GM04503 (cell line): ENCODE results near the gene ZNF611.
"Not testable (repeated sequence)": the region's sequence is repeated elsewhere in the genome, so short reads cannot be mapped to it uniquely, and the experiment has no call there.

Experiments used
- DNase-seq: peaks from one replicate; pipeline ENCODE4 v3.0.0-alpha.2; 2012; ENCODE audit warnings: low read depth

Gene ZNF611

DNA sequence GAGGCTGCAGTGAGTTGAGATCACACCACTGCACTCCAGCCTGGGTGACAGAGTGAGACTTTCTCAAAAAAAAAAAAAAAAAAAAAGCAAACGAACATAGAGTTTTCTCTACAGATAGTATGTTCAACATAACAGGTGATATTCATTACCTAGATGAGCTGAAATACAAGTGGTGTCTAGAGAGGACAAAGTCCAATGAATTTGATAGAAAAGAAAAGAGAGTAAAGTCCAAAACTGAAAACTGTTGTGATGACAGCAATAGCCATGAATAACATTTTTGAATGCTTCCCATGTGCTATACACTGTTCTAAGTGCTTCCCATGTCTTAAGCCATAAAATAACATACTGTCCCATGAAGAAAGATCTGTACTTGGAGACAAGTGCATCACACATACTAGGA lies 53.6 kb downstream of the ZNF611 start:
- DNase-seq = not testable (repeated sequence)

- DNase-seq = no peak
Measured at GRCh38 chr19:52679598-52679997, 55.2 kb downstream of the ZNF611 start.

GRCh38 chr19:52675239-52675638 lies 59.6 kb downstream of the ZNF611 start:
- DNase-seq = not testable (repeated sequence)

GRCh38 chr19:52673014-52673413 lies 61.8 kb downstream of the ZNF611 start:
- no peak for DNase-seq

GRCh38 chr19:52670046-52670445 lies 64.8 kb downstream of the ZNF611 start:
- DNase-seq = no peak

GRCh38 chr19:52669586-52669985 lies 65.3 kb downstream of the ZNF611 start:
- no peak for DNase-seq

GRCh38 chr19:52667972-52668371 lies 66.9 kb downstream of the ZNF611 start:
- no peak for DNase-seq

- no peak for DNase-seq
Measured at GRCh38 chr19:52666506-52666905, 68.3 kb downstream of the ZNF611 start.

DNA sequence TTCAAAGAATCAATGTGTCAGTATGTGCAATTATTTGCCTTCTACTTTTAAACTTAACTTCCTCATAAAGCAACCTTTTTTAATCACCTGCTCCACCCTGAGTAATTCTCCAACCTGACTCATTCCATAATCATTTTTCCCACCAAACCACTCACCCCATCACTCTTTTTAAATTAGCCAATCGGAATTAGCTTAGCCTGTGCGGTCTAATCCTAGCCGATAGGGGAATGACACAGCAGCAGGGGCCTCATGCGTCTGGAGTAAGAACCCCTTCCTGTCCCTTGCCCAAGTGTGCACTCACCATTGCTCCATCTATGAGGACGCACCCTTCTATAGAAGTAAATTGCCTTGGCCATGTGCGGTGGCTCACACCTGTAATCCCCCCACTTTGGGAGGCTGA lies 69.3 kb downstream of the ZNF611 start:
- DNase-seq = no peak

DNA sequence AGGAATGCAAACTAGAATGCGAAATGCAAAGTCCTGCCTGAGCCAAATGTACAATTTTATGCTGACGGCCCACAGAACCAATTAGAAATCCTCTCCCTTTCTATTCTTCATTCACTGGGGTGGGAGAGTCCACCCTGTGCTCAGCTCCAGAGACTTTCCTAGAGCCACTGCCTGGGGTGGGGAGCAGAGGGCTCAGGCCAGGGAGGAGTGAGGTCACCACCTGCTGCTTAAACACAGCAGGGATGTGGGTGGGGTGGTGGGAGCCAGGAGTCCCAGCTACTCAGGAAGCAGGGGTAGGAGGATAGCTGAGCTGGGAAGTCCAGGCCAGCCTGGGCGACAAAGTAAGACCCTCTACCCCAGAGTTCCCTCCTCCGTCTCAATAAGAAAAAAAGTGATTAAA lies 69.8 kb downstream of the ZNF611 start:
- DNase-seq = no peak

DNA sequence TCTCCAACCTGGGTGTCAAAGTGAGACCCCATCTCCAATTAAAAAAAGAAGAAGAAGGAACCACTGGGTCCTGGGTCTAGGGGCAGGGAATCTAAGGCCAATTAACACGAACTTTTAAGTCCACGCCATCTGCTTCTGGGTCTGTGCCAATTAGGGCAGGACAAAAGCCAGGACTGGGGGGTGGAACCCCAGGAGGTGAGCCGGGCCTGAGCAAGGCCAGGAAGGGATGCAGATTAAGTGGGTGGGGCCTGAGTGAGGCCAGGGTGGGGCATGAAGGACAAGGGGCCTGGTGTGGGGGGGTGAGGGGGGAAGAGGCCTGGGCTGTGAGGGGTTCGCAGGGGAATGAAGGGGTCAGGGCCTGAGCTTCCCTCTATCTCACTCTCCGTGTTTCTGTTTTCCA lies 70.4 kb downstream of the ZNF611 start:
- DNase-seq = no peak

DNA sequence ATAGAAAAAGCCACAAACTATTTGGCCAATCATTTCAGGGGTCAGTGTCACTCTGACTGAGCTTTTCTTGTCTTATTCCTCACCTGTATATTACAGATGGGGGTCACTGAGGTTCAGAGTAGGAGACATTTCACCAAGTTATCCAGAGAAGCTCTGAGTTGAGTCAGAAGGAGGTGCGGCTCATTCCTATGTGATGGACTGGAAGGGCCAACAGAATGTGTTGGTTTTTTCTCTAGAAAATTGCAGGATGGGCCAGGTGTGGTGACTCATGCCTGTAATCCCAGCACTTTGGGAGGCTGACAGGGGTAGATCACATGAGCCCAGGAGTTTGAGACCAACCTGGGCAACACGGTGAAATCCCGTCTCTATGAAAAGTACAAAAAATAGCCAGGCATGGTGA lies 72.2 kb downstream of the ZNF611 start:
- no peak for DNase-seq

DNA sequence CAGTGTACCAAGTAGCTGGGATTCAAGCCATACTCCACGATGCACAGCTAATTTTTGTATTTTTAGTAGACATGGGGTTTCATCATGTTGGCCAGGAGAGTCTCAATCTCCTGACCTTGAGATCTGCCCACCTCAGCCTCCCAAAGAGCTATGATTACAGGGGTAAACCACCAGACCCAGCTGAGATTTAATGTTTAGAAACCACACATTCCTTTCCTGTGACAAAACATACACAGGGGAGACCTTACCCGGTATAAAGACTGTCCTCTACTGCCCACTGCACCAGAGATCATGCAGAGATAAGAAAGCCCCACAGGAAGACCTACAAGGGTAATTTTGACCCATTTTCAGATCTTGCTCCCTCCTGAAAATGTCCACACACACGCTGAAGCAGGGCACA lies 73.9 kb downstream of the ZNF611 start:
- no peak for DNase-seq

DNA sequence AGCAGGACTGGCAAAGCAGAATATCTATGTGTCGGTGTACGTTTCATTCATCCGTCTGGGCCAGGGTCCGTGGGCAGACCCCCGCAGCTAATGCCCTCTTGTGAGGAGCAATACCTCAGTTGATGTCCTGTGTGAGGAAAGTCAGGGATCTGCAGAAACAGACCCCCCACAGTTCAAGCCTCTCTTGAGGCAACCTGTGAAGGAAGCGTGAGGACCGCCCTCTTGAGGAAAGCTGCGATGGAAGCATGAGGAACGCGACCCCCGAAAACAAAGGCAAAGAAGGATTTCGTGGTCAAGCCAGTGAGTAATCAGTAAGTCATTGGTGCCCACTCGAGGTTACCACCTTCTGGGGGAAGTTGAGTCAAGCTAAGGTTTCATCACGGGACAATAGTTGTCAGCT lies 75.8 kb downstream of the ZNF611 start:
- DNase-seq = no peak

GRCh38 chr19:52658595-52658994 lies 76.2 kb downstream of the ZNF611 start:
- DNase-seq = no peak

GRCh38 chr19:52653161-52653560 lies 81.7 kb downstream of the ZNF611 start:
- DNase-seq = no peak
